GM23338 (cell line): ENCODE data around the gene RMI2. TPM values are rescaled to one million over a fixed set of nuclear protein-coding genes. Genes with fewer than 3 reads are reported as not detected.

Experiments
- ATAC-seq: fragments of 200-7000 bp; cut with Tn5 transposase; 3 replicates; pipeline ENCODE4 v1.9.1; 2020
- DNase-seq: peaks from one replicate; pipeline ENCODE4 v3.0.0-alpha.2; 2015; ENCODE audit warnings: low spot score
- H2AFZ ChIP-seq: fragments of 200-600 bp; sonication (generic); 2 replicates; pipeline ENCODE4 v1.8.0; 2016; ENCODE audit warnings: antibody characterized with exemption, mild to moderate bottlenecking, moderate library complexity
- H3F3A ChIP-seq: fragments of 200-600 bp; sonication (generic); replicated peaks from 2 replicates; pipeline ENCODE4 v1.8.0; 2017; ENCODE audit warnings: antibody characterized with exemption, mixed run types, low read depth
- H3K27ac ChIP-seq: fragments of 200-600 bp; sonication (generic); 2 replicates; pipeline ENCODE4 v1.6.1; 2016; ENCODE audit warnings: low read depth
- H3K27me3 ChIP-seq: fragments of 200-600 bp; sonication (generic); 2 replicates; pipeline ENCODE4 v1.8.0; 2016; ENCODE audit warnings: mild to moderate bottlenecking, mixed run types, moderate library complexity; ENCODE audit not compliant: insufficient read depth
- H3K36me3 ChIP-seq: fragments of 200-600 bp; sonication (generic); 2 replicates; pipeline ENCODE4 v1.8.0; 2016; ENCODE audit warnings: mild to moderate bottlenecking; ENCODE audit not compliant: insufficient read depth
- H3K4me1 ChIP-seq: fragments of 200-600 bp; sonication (generic); 2 replicates; pipeline ENCODE4 v1.8.0; 2016; ENCODE audit warnings: mild to moderate bottlenecking, moderate library complexity; ENCODE audit not compliant: insufficient read depth
- H3K4me2 ChIP-seq: fragments of 200-600 bp; sonication (generic); 2 replicates; pipeline ENCODE4 v1.7.1; 2017; ENCODE audit warnings: mixed run types
- H3K4me3 ChIP-seq: fragments of 200-600 bp; sonication (generic); 2 replicates; pipeline ENCODE4 v1.6.1; 2016; ENCODE audit warnings: mixed run types
- H3K79me2 ChIP-seq: fragments of 200-600 bp; sonication (generic); replicated peaks from 2 replicates; pipeline ENCODE4 v1.8.0; 2017; ENCODE audit warnings: mild to moderate bottlenecking; ENCODE audit not compliant: insufficient read depth
- H3K9me2 ChIP-seq: fragments of 200-600 bp; sonication (generic); 2 replicates; pipeline ENCODE4 v1.8.0; 2017; ENCODE audit not compliant: insufficient read depth
- H4K20me1 ChIP-seq: fragments of 200-600 bp; sonication (generic); replicated peaks from 2 replicates; pipeline ENCODE4 v1.8.0; 2017; ENCODE audit warnings: mild to moderate bottlenecking; ENCODE audit not compliant: insufficient read depth
- H3K27ac Mint-ChIP-seq: 2 replicates; pipeline ENCODE4 v1.8.0; 2020; ENCODE audit warnings: inconsistent platforms, mild to moderate bottlenecking, moderate library complexity, mixed read lengths
- H3K27me3 Mint-ChIP-seq: 3 replicates; pipeline ENCODE4 v1.8.0; 2022; ENCODE audit warnings: low read depth, mild to moderate bottlenecking, moderate library complexity, mixed read lengths, inconsistent platforms; ENCODE audit not compliant: insufficient read depth, poor library complexity
- H3K36me3 Mint-ChIP-seq: 3 replicates; pipeline ENCODE4 v1.8.0; 2021; ENCODE audit warnings: low read depth, mild to moderate bottlenecking, inconsistent platforms, moderate library complexity, mixed read lengths
- H3K4me1 Mint-ChIP-seq: 3 replicates; pipeline ENCODE4 v1.8.0; 2020; ENCODE audit warnings: mild to moderate bottlenecking, inconsistent platforms, mixed read lengths
- H3K4me3 Mint-ChIP-seq: 3 replicates; pipeline ENCODE4 v1.8.0; 2021; ENCODE audit warnings: moderate library complexity, mild to moderate bottlenecking, inconsistent platforms, mixed read lengths
- H3K9me3 Mint-ChIP-seq: 3 replicates; pipeline ENCODE4 v1.8.0; 2020; ENCODE audit warnings: moderate library complexity, mild to moderate bottlenecking, inconsistent platforms, mixed read lengths
- CREB1 ChIP-seq: fragments of 250-450 bp; sonication (Bioruptor Pico); IDR thresholded peaks from 2 replicates; pipeline ENCODE4 v1.5.0; 2020; ENCODE audit warnings: low read depth, mild to moderate bottlenecking, moderate library complexity
- CTCF ChIP-seq, 2 experiments: fragments of 200-600 bp in 1 of 2; sonication (generic) in 1 of 2; conservative IDR thresholded peaks; 2 replicates each; pipeline versions ENCODE4 v1.5.1 to v1.6.1; 2016 to 2017; ENCODE audit warnings: antibody characterized with exemption in 2 of 2, low read depth in 2 of 2, mild to moderate bottlenecking in 2 of 2, moderate library complexity in 1 of 2
- EZH2phosphoT487 ChIP-seq: fragments of 200-600 bp; sonication (generic); IDR thresholded peaks from one replicate; pipeline ENCODE4 v1.8.1; 2018; ENCODE audit warnings: antibody characterized with exemption; ENCODE audit not compliant: unreplicated experiment
- NANOG ChIP-seq: IDR thresholded peaks from 2 replicates; pipeline ENCODE4 v1.6.1; 2016; ENCODE audit warnings: antibody characterized with exemption, borderline replicate concordance
- REST ChIP-seq: IDR thresholded peaks from one replicate; pipeline ENCODE4 v1.6.1; 2018; ENCODE audit warnings: antibody characterized with exemption; ENCODE audit not compliant: unreplicated experiment
- STAT1 ChIP-seq: IDR thresholded peaks from one replicate; pipeline ENCODE4 v1.6.1; 2016; ENCODE audit warnings: antibody characterized with exemption; ENCODE audit not compliant: unreplicated experiment
- ZNF114 ChIP-seq: fragments of 250-450 bp; sonication (Bioruptor Pico); IDR thresholded peaks from 2 replicates; pipeline ENCODE4 v1.5.0; 2020; ENCODE audit warnings: mild to moderate bottlenecking, moderate library complexity
- ZNF331 ChIP-seq: fragments of 250-450 bp; sonication (Bioruptor Pico); IDR thresholded peaks from 2 replicates; pipeline ENCODE4 v1.5.0; 2020; ENCODE audit warnings: low read depth, mild to moderate bottlenecking, moderate library complexity
- polyA plus RNA-seq: library from polyadenylated mRNA; unstranded; fragments of >200 nt; fragmentation: Nextera tagmentation; extraction: Ambion mirVana; gene quantifications from 2 replicates; pipeline ENCODE4 v1.2.1, GENCODE V29; 2016
- total RNA-seq: library from RNA; depleted of rRNA; stranded (reverse); fragments of >200 nt; shearing (Covaris generic); gene quantifications from 2 replicates; pipeline ENCODE4 v1.2.3, GENCODE V29; 2014

Gene RMI2
- total and polyA plus RNA-seq, 2 experiments from 2014 or later, result 98.2 to 108 TPM

- no peak for TF ChIP-seq ZNF114 (CRISPR knock-in tag)
- no peak for TF ChIP-seq CTCF (conservative IDR thresholded peaks at IDR 0.05; ENCODE audit: low read depth in 2 of 2)
- no peak for TF ChIP-seq STAT1
- no peak for TF ChIP-seq EZH2phosphoT487
- no peak for TF ChIP-seq REST
- no peak for TF ChIP-seq CREB1 (CRISPR knock-in tag)
Observed at GRCh38 chr16:11383481-11384183, 38.4 kb downstream of the RMI2 start (continued).

GRCh38 chr16:11384184-11384955 is 39.1 kb downstream of the RMI2 start:
- no peak overlapping the region for H3K4me2 ChIP-seq
- no peak overlapping the region for H3K4me3 ChIP-seq
- Mint-ChIP-seq H3K27me3 (peaks cover 24% of the 10 kb centered on the region), H3K4me1 (peaks cover 17% of the 10 kb centered on the region), H3K4me3 (no peak overlapping the region), H3K9me3 (no peaks in the 10 kb centered on the region; the same call in 2 of the 3 replicates), H3K36me3 (no peaks in the 10 kb centered on the region), H3K27ac (no peak overlapping the region)
- ATAC-seq (no peak), DNase-seq (no peak)
- H4K20me1 ChIP-seq, result no peaks in the 10 kb centered on the region
- H3F3A ChIP-seq, result peaks cover 2% of the 10 kb centered on the region; the same call in 1 of the 2 replicates
- H3K36me3 ChIP-seq, result no peaks in the 10 kb centered on the region
- no peaks in the 10 kb centered on the region for H3K27me3 ChIP-seq
- no peaks in the 10 kb centered on the region for H3K9me2 ChIP-seq
- no peak overlapping the region for H3K27ac ChIP-seq
- no peaks in the 10 kb centered on the region for H3K79me2 ChIP-seq
- no peaks in the 10 kb centered on the region for H3K4me1 ChIP-seq
- H2AFZ ChIP-seq, result no peak overlapping the region
- TF ChIP-seq EZH2phosphoT487 (no peak), REST (no peak), CTCF (conservative IDR thresholded peaks at IDR 0.05; ENCODE audit: low read depth in 2 of 2) (no peak), ZNF331 (CRISPR knock-in tag) (no peak), CREB1 (CRISPR knock-in tag) (no peak), NANOG (no peak)
